Lower leg skin (tissue), 3 donors: ENCODE measurements around the gene DHRS9.

ENCODE experiments used
- CTCF ChIP-seq, 3 donors: fragments of 450-650 bp; IDR thresholded peaks; one replicate each; pipeline ENCODE4 v1.5.1; 2016; ENCODE audit warnings: antibody characterized with exemption in 3 of 3, mild to moderate bottlenecking in 3 of 3, moderate library complexity in 2 of 3
- POLR2A ChIP-seq, 2 donors: fragments of 450-650 bp; IDR thresholded peaks; one replicate each; pipeline ENCODE4 v1.6.1; 2016 to 2017; ENCODE audit warnings: antibody characterized with exemption in 2 of 2, mild to moderate bottlenecking in 1 of 2, moderate library complexity in 1 of 2

- TF ChIP-seq CTCF (IDR thresholded peaks at IDR 0.05), result no peak
- no peak for TF ChIP-seq POLR2A (IDR thresholded peaks at IDR 0.05)
These were observed 69.8 kb downstream of the DHRS9 start for GRCh38 chr2:169139145-169139544.
